Adrenal gland (tissue), 5 donors: Measurements from ENCODE around the gene TRAF3.

Experiments used
- CTCF ChIP-seq, 6 experiments: fragments of 450-650 bp in 4 of 6; fragments of 200-600 bp in 2 of 6; sonication (generic) in 1 of 6; IDR thresholded peaks; 1 replicate in 5 of 6; 2 replicates in 1 of 6; pipeline versions ENCODE4 v1.5.1 to v1.8.0; 2016 to 2021; ENCODE audit warnings: antibody characterized with exemption in 6 of 6, mild to moderate bottlenecking in 2 of 6, moderate library complexity in 1 of 6
- POLR2A ChIP-seq, 2 donors: fragments of 450-650 bp; IDR thresholded peaks; one replicate each; pipeline ENCODE4 v1.6.1; 2017; ENCODE audit warnings: antibody characterized with exemption in 2 of 2, mild to moderate bottlenecking in 2 of 2, moderate library complexity in 1 of 2
- donor health status: DM: no; HTN: no; CAD: no.

GRCh38 chr14:102771144-102771543, 6.1 kb upstream of the TRAF3 start:
- TF ChIP-seq CTCF (IDR thresholded peaks at IDR 0.05) (no peak), POLR2A (IDR thresholded peaks at IDR 0.05) (no peak)
